ENCODE results near the gene DLL1.

The DLL1 gene

DNA sequence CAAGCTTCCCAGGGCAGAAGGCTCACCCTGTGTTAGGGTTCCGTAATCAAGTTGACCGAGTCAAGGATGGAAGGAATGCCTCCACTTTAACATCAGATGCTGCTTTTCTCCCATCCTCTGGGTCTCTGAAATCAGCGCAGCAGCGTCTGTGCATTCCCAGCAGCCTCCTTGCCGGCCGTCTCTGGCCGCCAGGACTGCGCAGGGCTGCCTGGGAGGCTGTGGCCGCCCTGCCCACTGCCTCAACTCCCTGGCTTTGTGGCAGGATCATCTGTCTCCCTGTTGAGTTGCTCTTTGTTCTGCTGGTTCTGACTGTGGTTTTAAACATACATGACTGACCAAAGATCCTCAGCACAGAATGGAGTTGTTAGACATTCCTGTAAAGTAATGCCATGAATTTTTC lies 56.5 kb downstream of the DLL1 start:
- no peak for DNase-seq (ENCODE audit: low read depth in 4 of 4, low spot score in 1 of 4)

DNA sequence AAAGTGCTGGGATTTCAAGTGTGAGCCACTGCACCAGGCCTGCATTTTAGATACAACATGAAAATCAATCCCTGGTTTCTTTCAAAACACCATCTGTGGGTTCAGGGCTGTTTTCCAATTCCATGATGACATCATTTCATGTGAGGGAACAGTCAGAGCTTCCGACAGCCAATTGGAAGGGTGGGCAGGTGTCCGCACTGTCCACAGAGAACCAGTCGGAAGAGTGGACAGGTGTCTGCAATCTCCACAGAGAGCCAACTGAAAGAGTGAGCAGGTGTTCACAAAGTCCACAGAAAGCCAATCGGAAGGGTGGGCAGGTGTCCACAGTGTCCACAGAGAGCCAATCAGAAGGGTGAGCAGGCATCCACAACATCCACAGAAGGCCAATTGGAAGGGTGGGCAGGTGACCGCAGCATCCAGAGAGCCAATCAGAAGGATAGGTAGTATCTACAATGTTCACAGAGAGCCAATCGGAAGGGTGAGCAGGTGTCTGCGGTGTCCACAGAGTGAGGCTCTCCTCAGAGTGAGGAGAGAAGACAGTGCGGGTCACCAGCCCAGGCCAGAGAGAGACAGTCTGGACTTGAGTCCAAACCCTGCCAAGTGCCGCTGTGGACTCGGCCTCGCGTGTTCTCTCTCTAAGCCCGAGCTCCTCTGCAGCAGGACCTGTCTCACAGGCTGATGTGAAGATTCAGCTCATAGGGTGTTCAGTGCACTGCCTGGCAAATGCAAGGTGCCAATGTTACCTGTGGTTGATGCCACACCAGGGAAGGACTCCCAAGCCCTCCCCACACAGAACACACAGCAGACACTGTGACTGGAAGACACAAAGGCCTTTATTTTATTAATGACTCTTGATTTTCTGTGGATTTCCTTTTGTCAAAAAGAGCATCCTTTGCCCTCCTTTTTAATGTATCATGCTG lies 57.3 kb downstream of the DLL1 start:
- no peak for DNase-seq (ENCODE audit: low read depth in 4 of 4, low spot score in 1 of 4)
